Omental fat pad (tissue), 4 donors: ENCODE measurements around the gene SERINC1. TPM values are rescaled to one million over a fixed set of nuclear protein-coding genes. Genes with fewer than 3 reads are reported as not detected.

Source experiments
- ATAC-seq: fragments of 150-250 bp; one replicate; pipeline ENCODE4 v1.9.1; 2016; ENCODE audit warnings: mild to moderate bottlenecking, moderate library complexity; ENCODE audit not compliant: low FRiP score
- DNase-seq: peaks from one replicate; pipeline ENCODE4 v3.0.0-alpha.2; 2019; ENCODE audit warnings: low spot score
- small RNA-seq: library from RNA; depleted of rRNA; stranded (forward); fragments of <200 nt; gene quantifications from one replicate; pipeline ENCODE3, GENCODE V24; 2016
- total RNA-seq, 4 donors: library from RNA; depleted of rRNA; stranded (reverse); fragments of >200 nt; gene quantifications; one replicate each; pipeline ENCODE4 v1.1.0, GENCODE V29; 2016
- TF ChIP-seq, protein P1 (sequence below), 3 donors: fragments of 450-650 bp; IDR thresholded peaks; one replicate each; pipeline ENCODE4 v1.5.1; 2016 to 2017; ENCODE audit warnings: antibody characterized with exemption in 3 of 3, mild to moderate bottlenecking in 3 of 3, moderate library complexity in 2 of 3

The SERINC1 gene
- total RNA-seq, 4 donors from 2014 or later, result 233 to 277 (median 250) TPM

DNA sequence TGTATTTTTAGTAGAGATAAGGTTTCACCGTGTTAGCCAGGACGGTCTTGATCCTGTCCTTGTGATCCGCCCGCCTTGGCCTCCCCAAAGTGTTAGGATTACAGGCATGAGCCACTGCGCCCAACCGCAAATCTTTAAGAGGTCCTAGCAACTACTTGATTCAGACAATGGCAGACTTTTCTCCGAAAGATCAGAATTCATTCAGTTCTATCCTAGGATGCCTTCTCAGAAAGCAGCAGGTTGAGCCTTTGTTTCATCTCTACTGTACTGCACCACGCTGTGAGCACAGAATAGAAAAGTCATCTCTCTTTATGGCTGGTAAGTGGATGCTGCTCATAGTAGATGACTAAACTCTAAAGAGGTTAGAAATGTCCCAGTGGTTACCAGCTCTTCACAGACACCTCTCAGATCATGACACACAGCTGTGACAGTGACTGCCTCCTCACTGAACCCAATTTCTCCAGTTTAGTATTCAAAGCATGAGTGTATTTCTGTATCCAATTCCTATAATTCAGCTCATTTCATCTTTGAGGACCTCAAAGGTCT is 78.2 kb downstream of the SERINC1 start:
- TF ChIP-seq, protein P1, sequence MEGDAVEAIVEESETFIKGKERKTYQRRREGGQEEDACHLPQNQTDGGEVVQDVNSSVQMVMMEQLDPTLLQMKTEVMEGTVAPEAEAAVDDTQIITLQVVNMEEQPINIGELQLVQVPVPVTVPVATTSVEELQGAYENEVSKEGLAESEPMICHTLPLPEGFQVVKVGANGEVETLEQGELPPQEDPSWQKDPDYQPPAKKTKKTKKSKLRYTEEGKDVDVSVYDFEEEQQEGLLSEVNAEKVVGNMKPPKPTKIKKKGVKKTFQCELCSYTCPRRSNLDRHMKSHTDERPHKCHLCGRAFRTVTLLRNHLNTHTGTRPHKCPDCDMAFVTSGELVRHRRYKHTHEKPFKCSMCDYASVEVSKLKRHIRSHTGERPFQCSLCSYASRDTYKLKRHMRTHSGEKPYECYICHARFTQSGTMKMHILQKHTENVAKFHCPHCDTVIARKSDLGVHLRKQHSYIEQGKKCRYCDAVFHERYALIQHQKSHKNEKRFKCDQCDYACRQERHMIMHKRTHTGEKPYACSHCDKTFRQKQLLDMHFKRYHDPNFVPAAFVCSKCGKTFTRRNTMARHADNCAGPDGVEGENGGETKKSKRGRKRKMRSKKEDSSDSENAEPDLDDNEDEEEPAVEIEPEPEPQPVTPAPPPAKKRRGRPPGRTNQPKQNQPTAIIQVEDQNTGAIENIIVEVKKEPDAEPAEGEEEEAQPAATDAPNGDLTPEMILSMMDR (IDR thresholded peaks at IDR 0.05), result no peak
- ATAC-seq (no peak), DNase-seq (no peak)

Small RNAs within 50 kb of the gene (small RNA-seq; reads per million reads assigned to genes)
- gene Z99129.1, result not detected

Other genes starting within 250 kb of the SERINC1 start
- 10 to 100 TPM in 3 of 4 donors, 1 to 10 TPM in 1; 8.9 to 19.5 (median 13.5) TPM for gene HSF2, start 72.2 kb downstream of the SERINC1 start, total RNA-seq
- gene PKIB, start 138.6 kb upstream of the SERINC1 start, total RNA-seq, result 1 to 10 TPM; 1.1 to 9.8 (median 4.5) TPM